CD4-positive, alpha-beta T cell treated with Interleukin-4 for 4 hours (primary cell): ENCODE measurements around the gene TSR3.

Experiments
- DNase-seq: peaks from one replicate; pipeline ENCODE4 v3.0.0-alpha.2; 2020

The TSR3 gene

GRCh38 chr16:1350691-1351090 is 987 bp downstream of the TSR3 start:
- DNase-seq, result no peak

GRCh38 chr16:1349951-1350350 is 1.7 kb downstream of the TSR3 start:
- no peak for DNase-seq

- no peak for DNase-seq
Observed at GRCh38 chr16:1349351-1349750, 2.3 kb downstream of the TSR3 start.

GRCh38 chr16:1348926-1349325 is 2.8 kb downstream of the TSR3 start:
- DNase-seq, result no peak

GRCh38 chr16:1348441-1348840 is 3.2 kb downstream of the TSR3 start:
- DNase-seq, result no peak

- DNase-seq, result no peak
Observed at GRCh38 chr16:1347962-1348361, 3.7 kb downstream of the TSR3 start.

GRCh38 chr16:1347286-1347855 is 4.3 kb downstream of the TSR3 start:
- no peak for DNase-seq

GRCh38 chr16:1346422-1347285 is 5.0 kb downstream of the TSR3 start:
- no peak for DNase-seq

- no peak for DNase-seq
Observed at GRCh38 chr16:1345651-1346421, 5.8 kb downstream of the TSR3 start.

- no peak for DNase-seq
Observed at GRCh38 chr16:1345087-1345486, 6.6 kb downstream of the TSR3 start.

- DNase-seq, result no peak
Observed at GRCh38 chr16:1344499-1344898, 7.2 kb downstream of the TSR3 start.

GRCh38 chr16:1343428-1344242 is 8.0 kb downstream of the TSR3 start:
- no peak for DNase-seq

- DNase-seq, result peak; percentile 97
Observed at GRCh38 chr16:1342526-1343427, 8.9 kb downstream of the TSR3 start.

- no peak for DNase-seq
Observed at GRCh38 chr16:1341495-1342420, 9.9 kb downstream of the TSR3 start.

- no peak for DNase-seq
Observed at GRCh38 chr16:1340730-1341494, 10.8 kb downstream of the TSR3 start.

- DNase-seq, result no peak
Observed at GRCh38 chr16:1338855-1339675, 12.6 kb downstream of the TSR3 start.

GRCh38 chr16:1338119-1338730 is 13.5 kb downstream of the TSR3 start:
- no peak for DNase-seq

- DNase-seq, result no peak
Observed at GRCh38 chr16:1337486-1337885, 14.2 kb downstream of the TSR3 start.

GRCh38 chr16:1336619-1337018 is 15.1 kb downstream of the TSR3 start:
- no peak for DNase-seq
